PC-9 (cell line): ENCODE results near the gene HSF4. TPM values are rescaled to one million over a fixed set of nuclear protein-coding genes. Genes with fewer than 3 reads are reported as not detected.

Experiments
- BruUV-seq: library from RNA; stranded (reverse); fragments of 400-500 nt; replicated peaks from 2 replicates; lab custom pipeline; 2021; lab: Mats Ljungman, UMichigan
- CTCF ChIA-PET: fragments of 300-600 bp; sonication (Branson Sonifier 250); formaldehyde crosslinking; loops from one replicate; lab custom pipeline; 2022; ENCODE audit warnings: antibody characterized with exemption; lab: Charles Lee
- POLR2A ChIA-PET: fragments of 300-600 bp; sonication (Branson Sonifier 250); formaldehyde crosslinking; loops from one replicate; lab custom pipeline; 2022; ENCODE audit warnings: antibody characterized with exemption; ENCODE audit not compliant: unreplicated experiment; lab: Charles Lee
- DNase-seq, 2 experiments: peaks; one replicate each; pipeline versions ENCODE4 v3.0.0 to v3.0.0-alpha.2; 2015 to 2022; ENCODE audit warnings: mixed read lengths in 1 of 2
- H2AFZ ChIP-seq: fragments of 200-600 bp; sonication (generic); 2 replicates; pipeline ENCODE4 v1.8.1; 2017; ENCODE audit warnings: antibody characterized with exemption
- H3F3A ChIP-seq: fragments of 200-600 bp; sonication (generic); 2 replicates; pipeline ENCODE4 v1.8.1; 2017; ENCODE audit warnings: antibody characterized with exemption, mild to moderate bottlenecking, low read depth; ENCODE audit not compliant: insufficient read depth
- H3K27ac ChIP-seq: fragments of 200-600 bp; sonication (generic); 2 replicates; pipeline ENCODE4 v1.6.1; 2016; ENCODE audit warnings: mixed run types
- H3K27me3 ChIP-seq: fragments of 200-600 bp; sonication (generic); 2 replicates; pipeline ENCODE4 v1.6.1; 2016; ENCODE audit warnings: low read depth, mixed run types; ENCODE audit not compliant: insufficient read depth
- H3K36me3 ChIP-seq: fragments of 200-600 bp; sonication (generic); 2 replicates; pipeline ENCODE4 v1.6.1; 2016; ENCODE audit warnings: low read depth, mixed run types
- H3K4me1 ChIP-seq: fragments of 200-600 bp; sonication (generic); replicated peaks from 2 replicates; pipeline ENCODE4 v1.6.1; 2016; ENCODE audit warnings: mixed run types; ENCODE audit not compliant: insufficient read depth
- H3K4me2 ChIP-seq: fragments of 200-600 bp; sonication (generic); 2 replicates; pipeline ENCODE4 v1.6.1; 2017; ENCODE audit warnings: mixed run types
- H3K4me3 ChIP-seq: fragments of 200-600 bp; sonication (generic); 2 replicates; pipeline ENCODE4 v1.6.1; 2016; ENCODE audit warnings: mixed run types
- H3K79me2 ChIP-seq: fragments of 200-600 bp; sonication (generic); 2 replicates; pipeline ENCODE4 v1.6.1; 2017; ENCODE audit warnings: low read depth, mixed run types
- H3K9me2 ChIP-seq: fragments of 200-600 bp; sonication (generic); 2 replicates; pipeline ENCODE4 v1.8.1; 2017; ENCODE audit warnings: mild to moderate bottlenecking; ENCODE audit not compliant: insufficient read depth
- H3K9me3 ChIP-seq: fragments of 200-600 bp; sonication (generic); 2 replicates; pipeline ENCODE4 v1.8.1; 2016; ENCODE audit warnings: low read depth; ENCODE audit not compliant: insufficient read depth
- H4K20me1 ChIP-seq: fragments of 200-600 bp; sonication (generic); 2 replicates; pipeline ENCODE4 v1.8.1; 2017; ENCODE audit not compliant: insufficient read depth
- CTCF ChIP-seq: fragments of 200-600 bp; sonication (generic); conservative IDR thresholded peaks from 2 replicates; pipeline ENCODE4 v1.6.1; 2017; ENCODE audit warnings: mixed run types, antibody characterized with exemption, mild to moderate bottlenecking, moderate library complexity
- EZH2 ChIP-seq: fragments of 200-600 bp; sonication (generic); IDR thresholded peaks from 2 replicates; pipeline ENCODE4 v1.8.0; 2017; ENCODE audit warnings: antibody characterized with exemption, low read depth
- intact Hi-C: fragments of 100-400 bp; cut with micrococcal nuclease; formaldehyde crosslinking; loops from one replicate; pipeline ENCODE4 v1.10.0; 2022; ENCODE audit not compliant: unreplicated experiment
- total RNA-seq: library from RNA; stranded (reverse); gene quantifications from 2 replicates; pipeline ENCODE4 v1.2.3, GENCODE V29; 2021

The HSF4 gene
- total RNA-seq, 1 experiment from 2014 or later: 100 TPM

DNA sequence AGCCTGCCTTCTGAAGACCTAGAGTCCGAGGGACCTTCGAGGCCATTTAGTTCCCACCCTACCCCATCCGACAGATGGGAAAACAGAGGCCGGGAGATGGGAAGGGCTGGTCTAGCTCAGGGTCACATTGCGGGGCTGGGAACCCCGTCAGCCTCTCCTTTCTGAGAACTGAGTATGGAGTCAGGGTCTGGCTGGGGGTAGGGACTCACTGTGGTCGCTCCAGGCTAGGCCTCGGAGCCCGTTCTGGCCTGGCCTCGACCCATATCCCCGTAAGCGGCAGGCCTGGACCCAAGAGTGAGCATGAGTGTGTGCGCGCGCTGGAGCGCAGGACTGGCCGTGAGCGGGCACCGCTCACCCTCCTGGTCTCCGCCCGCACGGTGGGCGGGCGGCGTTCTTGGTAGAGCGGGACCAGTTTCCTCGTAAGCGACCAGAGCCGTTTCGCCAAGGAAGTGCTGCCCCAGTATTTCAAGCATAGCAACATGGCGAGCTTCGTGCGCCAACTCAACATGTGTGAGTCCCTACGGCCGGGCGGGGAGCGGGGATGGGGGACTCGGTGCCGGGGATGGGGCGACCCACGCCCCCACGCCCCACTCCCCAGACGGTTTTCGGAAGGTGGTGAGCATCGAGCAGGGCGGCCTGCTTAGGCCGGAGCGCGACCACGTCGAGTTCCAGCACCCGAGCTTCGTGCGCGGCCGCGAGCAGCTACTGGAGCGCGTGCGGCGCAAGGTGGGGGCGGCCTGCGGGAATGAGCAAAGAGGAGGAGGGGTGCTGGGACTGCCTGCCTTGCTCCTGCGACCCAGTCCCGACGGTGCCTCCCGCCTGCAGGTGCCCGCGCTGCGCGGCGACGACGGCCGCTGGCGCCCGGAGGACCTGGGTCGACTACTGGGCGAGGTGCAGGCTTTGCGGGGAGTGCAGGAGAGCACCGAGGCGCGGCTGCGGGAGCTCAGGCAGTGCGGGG is 855 bp downstream of the HSF4 start:
- no peak overlapping the region for H2AFZ ChIP-seq
- no peaks in the 10 kb centered on the region for H3K9me3 ChIP-seq
- ChIA-PET CTCF (interaction anchor here (0.6 kb wide), 1 partner anchor 240 kb away, joined by 5 read pairs; the partner anchor contains the start of gene RRAD), POLR2A (no interaction called here)
- intact Hi-C loops: no loop called here
- no peak overlapping the region for H3K4me2 ChIP-seq
- peak in 1 of 2 experiments; percentile 21 for DNase-seq
- H3K36me3 ChIP-seq: no peaks in the 10 kb centered on the region
- H3K27ac ChIP-seq: no peak overlapping the region
- no peaks in the 10 kb centered on the region; the same call in 1 of the 2 replicates for H3K79me2 ChIP-seq
- TF ChIP-seq CTCF (no peak), EZH2 (no peak)
- no peak overlapping the region for H3K4me3 ChIP-seq
- no peaks in the 10 kb centered on the region for H3K9me2 ChIP-seq
- H3K27me3 ChIP-seq: no peaks in the 10 kb centered on the region
- no TSS peak for BruUV-seq
- peaks cover 12% of the 10 kb centered on the region; the same call in 1 of the 2 replicates for H3F3A ChIP-seq
- peaks cover 11% of the 10 kb centered on the region for H3K4me1 ChIP-seq
- H4K20me1 ChIP-seq: no peaks in the 10 kb centered on the region

GRCh38 chr16:67166110-67166547 is 1.6 kb downstream of the HSF4 start:
- no peaks in the 10 kb centered on the region for H3K9me3 ChIP-seq
- no peak for DNase-seq
- TF ChIP-seq EZH2 (no peak), CTCF (no peak)
- no peaks in the 10 kb centered on the region for H3K9me2 ChIP-seq
- no peak overlapping the region for H3K4me2 ChIP-seq
- intact Hi-C loops: no loop called here
- no peak overlapping the region for H3K27ac ChIP-seq
- no TSS peak for BruUV-seq
- H4K20me1 ChIP-seq: no peaks in the 10 kb centered on the region
- peaks cover 16% of the 10 kb centered on the region for H3K4me1 ChIP-seq
- H3K79me2 ChIP-seq: peaks cover 2% of the 10 kb centered on the region; the same call in 1 of the 2 replicates
- H2AFZ ChIP-seq: no peak overlapping the region
- peaks cover 17% of the 10 kb centered on the region for H3F3A ChIP-seq
- H3K27me3 ChIP-seq: no peaks in the 10 kb centered on the region
- ChIA-PET CTCF (interaction anchor here (0.6 kb wide), 1 partner anchor 241 kb away, joined by 5 read pairs; the partner anchor contains the start of gene RRAD), POLR2A (no interaction called here)
- H3K4me3 ChIP-seq: no peak overlapping the region
- H3K36me3 ChIP-seq: no peaks in the 10 kb centered on the region

- Histone ChIP-seq H2AFZ (no peak overlapping the region), H3K9me3 (no peaks in the 10 kb centered on the region), H3K27ac (no peak overlapping the region), H4K20me1 (no peaks in the 10 kb centered on the region), H3K36me3 (no peaks in the 10 kb centered on the region), H3K9me2 (no peaks in the 10 kb centered on the region), H3K79me2 (peaks cover 8% of the 10 kb centered on the region; the same call in 1 of the 2 replicates), H3K4me3 (no peak overlapping the region), H3K27me3 (no peaks in the 10 kb centered on the region), H3F3A (peaks cover 23% of the 10 kb centered on the region), H3K4me2 (no peak overlapping the region), H3K4me1 (peaks cover 21% of the 10 kb centered on the region)
- no peak for TF ChIP-seq CTCF
- CTCF ChIA-PET: no interaction called here
- no peak for DNase-seq
- no TSS peak for BruUV-seq
- POLR2A ChIA-PET: no interaction called here
- intact Hi-C loops: no loop called here
Observed at GRCh38 chr16:67166598-67167168, 2.1 kb downstream of the HSF4 start.
